CD4-positive, alpha-beta T cell treated with Interferon gamma for 1 hour (primary cell): Measurements from ENCODE around the gene BDKRB1.

Source experiments
- DNase-seq: peaks from one replicate; pipeline ENCODE4 v3.0.0-alpha.2; 2020

Gene BDKRB1

GRCh38 chr14:96284008-96284407, 28.0 kb downstream of the BDKRB1 start:
- DNase-seq, result no peak

DNA sequence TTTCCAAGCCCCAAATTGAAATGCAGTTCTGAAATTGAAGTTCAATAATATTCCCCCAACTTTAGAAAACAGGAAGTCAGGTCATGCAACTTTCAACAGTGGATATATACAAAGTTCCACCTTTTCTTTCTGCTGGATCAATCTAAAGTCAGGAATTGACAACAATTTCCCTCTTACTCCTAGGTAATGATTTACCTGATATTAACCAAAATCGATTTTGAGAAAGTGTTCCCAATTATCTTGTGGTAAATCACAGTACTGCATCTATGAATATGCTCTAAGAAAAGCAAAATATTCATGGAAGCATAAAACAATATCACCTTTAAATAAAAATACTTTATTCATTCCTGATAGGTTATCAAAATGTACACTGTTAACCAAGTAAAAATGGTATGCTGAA, 28.4 kb downstream of the BDKRB1 start:
- no peak for DNase-seq

DNA sequence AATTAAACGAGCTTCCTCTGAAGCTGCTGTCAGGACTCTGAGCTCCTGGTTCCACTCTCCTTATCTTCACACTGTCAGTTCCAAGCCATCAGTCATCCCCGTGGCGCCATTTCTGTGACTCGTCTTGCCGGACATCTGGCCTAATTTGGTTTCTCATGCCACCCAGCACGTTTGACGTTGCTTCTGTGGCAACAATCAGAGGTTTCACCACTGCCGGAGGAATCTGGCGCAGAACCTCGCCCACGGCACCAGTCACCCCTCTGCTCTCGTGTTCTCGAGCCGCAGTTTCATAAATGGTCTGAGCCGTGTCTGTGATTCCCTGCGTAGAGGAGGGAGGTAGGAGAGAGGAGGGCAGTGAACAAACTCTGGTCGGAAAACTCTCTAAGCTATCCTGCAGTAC, 29.7 kb downstream of the BDKRB1 start:
- no peak for DNase-seq

GRCh38 chr14:96286251-96286650, 30.2 kb downstream of the BDKRB1 start:
- DNase-seq, result no peak

DNA sequence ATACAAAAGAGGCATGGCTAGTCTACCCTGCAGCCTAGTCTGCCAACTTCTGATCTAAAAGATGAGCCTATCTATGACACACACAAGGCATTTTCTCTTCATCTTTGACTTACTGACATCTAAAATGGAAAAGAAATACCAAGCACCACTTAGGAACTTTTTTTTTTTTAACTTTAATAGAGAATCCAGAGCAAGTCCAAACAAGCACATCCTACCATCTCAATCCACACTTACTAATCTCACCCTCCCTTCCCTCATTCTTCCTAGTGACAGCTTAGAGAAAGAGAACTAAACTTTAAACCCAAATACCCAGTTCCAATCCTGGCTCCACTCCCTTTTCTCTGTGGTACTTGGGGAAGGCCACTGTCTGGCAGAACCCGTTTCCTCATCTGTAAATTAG, 31.8 kb downstream of the BDKRB1 start:
- DNase-seq, result no peak

DNA sequence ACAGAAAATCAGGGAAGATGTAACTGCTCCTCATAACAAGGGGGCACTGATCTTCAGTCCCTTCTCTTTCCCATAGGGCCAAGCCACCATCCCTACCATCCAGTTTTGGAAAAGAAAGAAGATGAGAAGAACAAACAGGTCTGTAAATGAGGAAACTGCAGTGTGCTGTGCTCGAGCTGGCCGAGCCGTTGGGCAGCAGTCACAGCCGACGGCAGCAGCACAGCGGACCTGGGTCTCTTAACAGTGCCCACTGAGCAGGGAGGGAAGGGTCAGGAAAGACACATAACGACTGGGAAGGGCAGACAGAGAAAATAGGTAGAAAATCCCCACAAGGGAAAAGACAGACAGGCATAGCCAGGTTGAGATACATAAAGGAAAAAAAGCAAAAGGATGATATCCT, 38.2 kb downstream of the BDKRB1 start:
- no peak for DNase-seq

DNA sequence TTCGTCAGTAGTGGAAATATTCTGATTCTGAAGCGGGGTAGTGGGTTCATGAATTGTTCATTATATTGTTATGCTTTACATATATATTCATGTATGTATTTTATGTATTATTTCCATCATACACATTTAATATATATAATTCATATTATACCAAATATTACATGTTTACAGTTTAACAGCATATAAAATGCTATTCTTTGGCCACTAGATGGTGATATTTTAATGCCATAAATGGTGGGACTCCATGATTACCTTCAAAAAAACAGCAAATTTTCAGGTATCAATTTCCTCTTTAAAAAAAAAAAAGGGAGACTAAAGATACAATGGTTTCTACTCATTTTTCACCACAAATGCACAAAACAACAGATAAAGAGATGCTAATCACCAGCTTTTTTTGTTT, 41.0 kb downstream of the BDKRB1 start:
- DNase-seq, result no peak

DNA sequence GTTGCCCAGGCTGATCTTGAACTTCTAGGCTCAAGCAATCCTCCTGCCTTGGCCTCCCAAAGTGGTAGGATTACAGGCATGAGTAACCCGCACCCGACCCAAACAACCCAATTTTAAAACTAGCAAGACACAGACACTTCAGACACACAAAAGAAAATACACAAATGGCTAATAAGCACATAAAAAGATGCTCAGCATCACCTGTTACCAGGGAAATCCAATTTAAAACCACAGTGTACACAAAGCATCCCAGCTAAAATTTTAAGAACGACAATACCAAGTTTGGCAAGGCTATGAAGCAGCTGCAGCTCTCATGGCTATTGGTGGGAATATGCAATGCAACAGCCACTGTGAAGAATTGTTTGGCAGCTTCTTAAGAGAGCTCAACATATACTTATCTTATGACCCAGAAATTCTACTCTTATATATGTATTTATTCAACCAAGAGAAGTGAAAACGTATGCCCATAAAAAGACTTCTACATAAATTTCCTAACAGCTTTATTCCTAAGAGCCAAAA, 42.0 kb downstream of the BDKRB1 start:
- DNase-seq, result no peak

DNA sequence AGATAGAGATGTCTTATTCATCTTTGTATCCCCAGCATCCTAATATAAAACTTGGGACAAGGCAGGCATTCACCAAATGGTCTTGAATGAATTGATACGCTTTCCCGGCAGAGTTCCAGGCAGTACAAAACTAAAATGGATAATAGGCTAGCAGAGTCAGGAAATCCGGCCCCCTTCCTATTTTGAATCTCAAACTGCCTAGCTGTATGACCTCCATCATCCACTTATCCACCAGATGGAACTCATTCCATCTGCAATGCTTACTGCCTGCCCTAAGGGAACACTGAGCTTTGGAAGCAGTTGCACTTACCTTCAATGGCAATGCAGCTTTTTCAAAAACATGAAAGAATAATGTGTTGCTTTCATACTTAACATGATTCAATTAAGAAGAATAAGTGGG, 43.4 kb downstream of the BDKRB1 start:
- no peak for DNase-seq

DNA sequence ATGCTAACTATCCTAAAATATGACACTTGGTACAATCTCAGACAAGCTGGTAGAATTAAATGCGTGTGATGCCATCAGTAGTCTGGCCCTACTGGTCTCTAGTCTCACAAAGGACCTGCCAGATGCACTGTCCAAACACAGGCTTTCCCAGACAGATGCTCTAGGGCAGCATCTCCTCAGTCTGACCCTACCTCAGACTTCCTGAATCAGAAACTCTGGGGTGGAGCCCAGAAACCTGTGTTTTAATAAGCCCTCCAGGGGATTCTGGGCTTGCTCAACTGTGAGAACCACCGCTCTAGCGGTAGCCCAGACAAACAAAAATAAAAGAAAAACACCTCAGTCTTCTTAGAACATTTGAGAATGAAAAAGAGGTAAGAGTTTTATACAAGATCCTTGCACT, 48.0 kb downstream of the BDKRB1 start:
- no peak for DNase-seq

- no peak for DNase-seq
Observed at GRCh38 chr14:96304956-96305355, 48.9 kb downstream of the BDKRB1 start.

DNA sequence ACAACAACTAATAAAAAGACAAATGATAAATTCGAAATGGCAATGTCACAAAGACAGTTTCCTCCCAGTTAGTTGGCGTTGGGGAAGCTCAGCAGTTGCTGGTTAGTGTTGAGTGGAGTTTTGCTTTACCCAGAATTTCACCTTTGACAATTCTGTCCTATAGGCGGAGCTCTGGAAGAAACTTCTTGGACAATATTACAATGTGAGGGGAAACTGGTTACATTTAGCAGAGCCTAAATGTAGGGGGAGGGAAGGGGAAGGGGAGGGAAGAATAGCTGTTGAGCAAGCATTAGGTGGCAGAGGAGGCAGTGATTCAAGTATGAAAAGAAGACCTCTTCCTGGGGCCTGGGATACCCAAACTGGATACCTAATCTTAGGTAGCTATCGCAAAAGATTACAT, 51.4 kb downstream of the BDKRB1 start:
- no peak for DNase-seq

GRCh38 chr14:96309133-96309895, 53.3 kb downstream of the BDKRB1 start:
- no peak for DNase-seq

DNA sequence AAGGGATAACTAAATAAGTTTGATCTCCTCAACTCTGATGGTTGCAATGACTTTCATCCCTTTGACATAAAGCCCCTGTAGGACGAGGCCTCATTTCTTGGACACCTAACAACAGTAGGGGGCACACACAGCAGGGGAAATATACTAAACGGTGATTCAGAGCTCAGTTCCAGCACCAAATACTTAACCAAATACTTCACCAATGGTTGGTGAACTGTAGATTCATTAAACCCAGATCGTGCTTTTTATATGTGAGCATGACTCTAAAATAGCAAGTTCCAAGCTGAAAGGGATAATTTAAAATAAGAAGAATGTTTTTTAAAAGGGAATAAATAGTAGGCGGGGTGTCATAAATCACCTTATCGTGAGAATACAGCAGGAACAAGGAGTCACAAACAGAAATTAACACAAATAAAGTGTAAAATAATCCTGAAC, 53.9 kb downstream of the BDKRB1 start:
- no peak for DNase-seq

- no peak for DNase-seq
Observed at GRCh38 chr14:96310906-96311305, 54.9 kb downstream of the BDKRB1 start.
